Anterior cingulate cortex (tissue), 58 donors: Measurements from ENCODE around the gene KDF1.
"Not testable (repeated sequence)": the region's sequence is repeated elsewhere in the genome, so short reads cannot be mapped to it uniquely, and the experiment has no call there.

Experiments
- DNase-seq, 58 donors: peaks; one replicate each; lab custom pipeline; 2025; lab: John Stamatoyannopoulos, UW

Gene KDF1

DNA sequence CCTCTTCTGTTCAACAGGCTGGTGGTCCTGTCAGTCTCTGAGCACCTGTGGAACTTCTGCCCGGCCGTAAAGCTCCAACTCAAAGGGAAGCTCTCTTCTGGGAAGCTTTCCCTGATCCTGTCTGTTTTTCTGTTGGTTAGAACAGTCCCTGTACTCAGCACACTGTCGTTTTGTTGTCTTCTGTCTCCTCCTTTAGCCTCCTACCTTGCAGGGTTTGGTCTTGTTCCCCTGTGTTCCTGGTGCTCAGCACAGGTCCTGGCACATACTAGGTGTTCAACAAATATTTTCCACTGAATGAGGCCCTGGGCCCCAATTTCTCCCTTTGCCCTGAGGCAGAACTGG, 328 bp upstream of the KDF1 start:
- DNase-seq = no peak

DNA sequence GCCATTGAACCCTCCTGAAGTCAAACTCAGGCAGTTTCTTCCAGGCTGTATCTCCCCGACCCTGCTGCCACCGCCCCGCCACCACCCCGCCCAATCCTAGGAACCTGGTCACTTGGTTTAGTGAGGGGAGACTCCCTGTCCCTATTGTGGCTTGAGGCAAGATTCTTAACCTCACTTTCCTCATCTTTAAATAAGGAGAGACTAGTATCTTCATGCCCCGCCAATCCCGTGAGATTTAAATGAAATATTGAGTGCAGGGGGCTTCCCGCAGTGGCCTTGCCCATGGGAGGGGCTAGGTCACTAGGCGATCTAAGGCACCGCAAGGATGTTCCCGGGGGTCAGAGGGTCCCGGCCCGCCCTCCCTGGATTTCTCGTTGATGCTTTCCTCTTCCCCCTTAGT, 998 bp downstream of the KDF1 start:
- DNase-seq = no peak

DNA sequence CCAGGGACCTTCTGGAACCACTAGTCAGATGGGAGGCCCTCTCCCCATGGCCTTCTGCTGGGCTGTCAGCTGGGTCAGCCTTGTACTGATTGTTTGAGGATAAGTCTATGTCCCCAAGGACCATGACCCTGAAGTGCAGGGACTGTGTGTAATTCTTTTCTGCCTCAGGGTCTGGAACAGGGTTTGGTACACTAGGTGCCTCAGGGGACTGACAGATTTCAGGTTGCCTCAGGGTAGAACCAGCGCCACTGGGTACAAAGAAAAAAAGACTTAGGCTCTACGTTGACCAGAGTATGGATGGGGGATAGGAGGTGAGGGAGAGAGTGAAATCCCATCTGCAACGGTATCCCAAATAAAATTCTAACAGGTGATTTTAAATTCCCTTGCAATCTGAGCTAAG, 3.0 kb downstream of the KDF1 start:
- DNase-seq = no peak

DNA sequence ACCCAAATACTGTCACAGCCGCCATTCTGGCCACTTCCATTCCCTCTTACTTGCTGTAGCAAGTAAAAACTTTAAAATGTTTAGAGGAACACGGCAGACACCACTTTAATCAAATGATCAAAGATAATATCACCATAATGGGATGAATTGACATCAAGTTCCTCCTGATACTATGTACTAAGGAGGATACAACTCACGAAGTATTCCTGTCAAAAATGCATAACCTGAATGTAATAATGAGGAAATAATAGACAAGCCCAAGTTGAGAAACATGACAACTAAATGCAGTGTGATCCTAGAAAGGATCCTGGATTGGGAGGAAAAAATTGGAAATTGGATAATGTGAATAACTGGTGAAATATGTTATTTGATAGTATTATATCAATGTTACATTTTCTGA, 3.9 kb downstream of the KDF1 start:
- no peak for DNase-seq

DNA sequence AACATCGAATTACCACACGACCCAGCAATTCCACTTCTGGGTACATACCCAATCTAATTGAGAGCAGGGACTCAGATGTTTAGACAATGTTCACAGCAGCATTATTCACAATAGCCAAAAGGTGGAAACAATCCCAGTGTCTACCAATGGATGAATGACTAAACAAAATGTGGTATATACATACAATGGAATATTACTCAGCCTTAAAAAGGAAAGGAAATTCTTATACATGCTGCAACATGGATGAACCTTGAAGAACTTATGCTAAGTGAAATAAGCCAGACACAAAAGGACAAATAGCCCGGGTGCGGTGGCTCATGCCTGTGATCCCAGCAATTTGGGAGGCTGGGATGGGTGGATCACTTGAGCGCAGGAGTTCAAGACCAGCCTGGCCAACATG, 6.9 kb downstream of the KDF1 start:
- no peak for DNase-seq

DNA sequence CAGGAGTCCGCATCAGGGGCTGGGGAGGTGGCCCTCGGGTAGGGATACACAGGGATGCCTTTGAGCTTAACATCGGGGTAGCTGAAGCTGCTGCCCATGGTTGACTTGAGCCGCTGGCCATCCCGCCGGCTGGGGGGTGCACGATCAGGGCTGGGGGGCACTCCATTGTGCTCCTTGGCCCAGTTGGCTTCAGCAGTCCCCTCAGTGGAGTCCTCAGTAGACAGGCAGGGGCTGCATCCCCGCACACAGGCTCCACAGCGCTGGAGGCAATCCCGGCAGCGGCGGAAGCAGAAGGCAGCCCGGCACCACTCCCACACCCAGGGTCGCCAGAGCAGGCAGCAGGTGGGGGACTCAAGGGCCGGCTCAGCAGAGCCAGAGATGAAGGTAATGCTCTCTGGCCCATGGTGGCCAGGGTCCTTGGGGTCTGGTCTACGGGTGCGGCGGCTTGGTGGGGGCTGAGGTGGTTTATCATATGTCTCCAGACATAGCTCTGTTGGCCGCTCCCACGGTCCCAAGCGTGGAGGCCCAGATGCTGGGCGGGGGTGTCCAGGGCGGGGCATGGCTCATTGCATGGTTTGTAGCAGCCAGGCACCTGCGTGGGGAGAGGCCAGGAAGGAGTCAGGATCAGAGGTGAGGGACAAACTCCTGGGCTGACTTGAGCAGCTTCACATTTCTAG, 8.3 kb downstream of the KDF1 start:
- no peak for DNase-seq

DNA sequence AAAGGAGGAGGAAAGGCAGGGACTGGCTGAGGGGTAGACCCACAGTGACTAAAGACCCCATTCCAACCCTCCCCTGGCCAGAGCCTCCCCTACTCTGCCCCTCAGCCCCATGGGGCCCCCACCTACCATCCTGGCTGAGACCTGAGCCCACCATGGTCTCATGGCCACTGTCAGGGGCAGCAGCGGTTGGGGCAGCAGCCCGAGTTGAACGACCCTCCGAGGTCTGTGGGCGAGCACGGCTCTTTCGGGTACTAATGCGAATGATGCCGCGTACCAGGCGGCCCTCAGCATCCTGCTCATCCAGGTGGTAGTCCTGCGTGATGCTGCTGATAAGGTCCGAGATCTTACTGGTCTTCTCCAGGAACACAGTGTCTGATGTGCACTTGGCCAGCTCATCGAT, 9.1 kb downstream of the KDF1 start:
- no peak for DNase-seq

DNA sequence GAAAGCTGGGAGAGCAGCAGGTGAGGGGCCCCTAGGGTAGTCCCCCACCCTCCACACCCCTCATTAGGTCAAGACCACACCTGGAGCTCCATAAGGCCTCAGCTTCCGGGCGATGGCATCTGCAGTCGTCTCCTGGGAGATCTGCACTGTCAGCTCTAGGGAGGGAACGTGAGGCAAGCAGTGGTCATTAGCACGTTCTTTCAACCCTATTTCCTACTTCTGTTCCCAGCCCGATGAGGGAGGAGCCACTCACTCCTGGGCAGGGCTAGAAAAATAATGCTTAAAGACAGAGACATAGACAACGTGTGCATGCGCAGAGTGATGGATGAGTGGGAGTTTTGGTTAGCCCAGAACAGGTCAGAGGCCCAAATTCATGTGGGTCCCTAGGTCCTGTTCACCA, 9.7 kb downstream of the KDF1 start:
- DNase-seq = no peak

DNA sequence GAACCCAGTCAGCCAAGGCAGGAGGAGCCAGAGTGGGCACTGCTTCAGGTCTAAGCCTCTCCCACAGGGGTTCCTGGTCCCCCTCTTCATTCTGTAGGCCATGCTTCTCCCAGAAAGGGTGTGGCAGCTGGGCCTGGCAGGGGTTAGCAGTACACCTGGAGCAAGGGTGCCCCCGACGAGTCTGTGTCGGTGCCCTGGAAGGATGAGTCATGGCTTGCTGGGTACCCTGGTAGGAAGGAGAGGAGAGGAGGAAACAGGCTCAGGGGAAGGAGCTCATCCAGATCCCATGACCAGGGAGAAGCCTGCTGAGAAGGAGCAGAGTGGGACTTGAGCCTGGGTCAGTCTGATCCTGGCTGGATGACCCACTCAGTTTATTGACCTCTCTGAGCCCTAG, 10.3 kb downstream of the KDF1 start:
- DNase-seq = no peak

DNA sequence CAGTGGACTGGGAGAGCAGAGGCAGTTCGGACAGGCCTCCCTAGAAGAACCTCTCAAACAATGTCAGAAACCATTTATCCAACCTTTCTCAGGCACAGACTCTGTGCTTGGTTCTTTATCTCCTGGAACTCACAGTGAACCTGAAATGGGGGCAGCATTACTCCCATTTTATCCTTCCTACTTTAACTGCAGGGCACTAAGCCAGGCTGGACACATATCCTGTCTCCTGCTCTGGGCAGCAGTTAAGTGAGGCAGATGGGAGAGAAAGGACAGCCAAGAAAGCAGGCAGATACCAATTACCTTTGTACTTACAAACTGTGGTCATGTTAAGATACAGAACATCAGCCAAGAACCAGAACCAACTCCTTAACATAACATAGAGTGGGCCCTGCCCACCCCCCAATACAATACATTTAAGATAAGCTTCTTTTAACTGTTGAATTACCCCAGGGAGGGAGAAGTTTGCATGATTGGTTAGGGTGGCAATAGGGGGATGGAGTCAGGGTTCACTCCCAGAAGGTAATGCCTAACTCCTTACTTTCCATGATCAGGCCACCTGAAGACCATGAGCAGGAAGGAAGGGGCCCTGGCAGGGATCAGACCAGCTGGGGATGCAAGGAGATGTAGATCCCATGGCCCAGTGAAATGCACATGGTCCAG, 10.9 kb downstream of the KDF1 start:
- DNase-seq = no peak

DNA sequence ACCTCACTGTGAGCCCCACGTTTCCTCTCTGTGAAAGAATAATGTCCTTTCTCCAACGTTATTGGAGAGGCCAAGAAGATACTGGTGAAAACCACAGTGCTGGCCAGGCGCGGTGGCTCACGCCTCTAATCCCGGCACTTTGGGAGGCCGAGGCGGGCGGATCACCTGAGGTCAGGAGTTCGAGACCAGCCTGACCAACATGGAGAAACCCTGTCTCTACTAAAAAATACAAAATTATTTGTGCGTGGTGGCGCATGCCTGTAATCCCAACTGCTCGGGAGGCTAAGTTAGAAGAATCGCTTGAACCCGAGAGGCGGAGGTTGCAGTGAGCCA, 11.6 kb downstream of the KDF1 start:
- DNase-seq = not testable (repeated sequence)

DNA sequence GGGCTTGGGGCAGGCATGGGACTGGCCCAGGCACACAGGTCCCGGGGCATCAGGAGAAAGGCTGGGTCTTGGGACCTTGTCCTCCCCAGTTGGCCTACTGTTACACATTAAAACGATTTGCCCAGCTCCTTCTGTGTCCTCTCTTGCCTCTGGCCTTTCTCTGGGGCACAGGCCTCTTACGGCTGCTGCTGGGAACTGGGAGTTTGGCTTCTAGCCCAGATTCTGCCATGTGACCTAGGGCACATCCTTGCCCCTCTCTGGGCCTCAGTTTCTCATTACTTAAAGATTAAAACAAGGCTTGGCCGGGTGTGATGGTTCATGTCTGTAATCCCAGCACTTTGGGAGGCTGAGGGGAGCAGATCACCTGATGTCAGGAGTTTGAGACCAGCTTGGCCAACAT, 14.0 kb downstream of the KDF1 start:
- no peak for DNase-seq

DNA sequence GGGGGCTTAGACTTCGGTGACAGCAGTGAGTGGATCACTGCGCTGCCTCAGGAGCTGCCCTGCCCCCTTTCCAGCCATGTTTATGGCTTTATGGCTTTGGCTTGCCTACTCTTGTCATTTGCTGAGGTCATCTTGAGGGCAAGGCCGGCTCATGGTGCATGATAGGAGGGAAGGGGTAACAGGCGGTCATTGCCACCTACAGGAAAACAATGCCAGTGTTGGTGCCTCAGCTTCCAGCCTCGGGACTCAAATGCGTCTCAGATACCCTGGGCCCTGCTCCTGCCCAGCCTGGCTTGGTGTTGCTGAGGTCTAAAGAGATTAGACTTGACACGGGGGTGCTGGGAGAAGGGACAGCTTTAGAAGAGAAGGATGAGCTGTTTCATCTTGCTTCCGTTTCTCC, 14.5 kb downstream of the KDF1 start:
- no peak for DNase-seq

DNA sequence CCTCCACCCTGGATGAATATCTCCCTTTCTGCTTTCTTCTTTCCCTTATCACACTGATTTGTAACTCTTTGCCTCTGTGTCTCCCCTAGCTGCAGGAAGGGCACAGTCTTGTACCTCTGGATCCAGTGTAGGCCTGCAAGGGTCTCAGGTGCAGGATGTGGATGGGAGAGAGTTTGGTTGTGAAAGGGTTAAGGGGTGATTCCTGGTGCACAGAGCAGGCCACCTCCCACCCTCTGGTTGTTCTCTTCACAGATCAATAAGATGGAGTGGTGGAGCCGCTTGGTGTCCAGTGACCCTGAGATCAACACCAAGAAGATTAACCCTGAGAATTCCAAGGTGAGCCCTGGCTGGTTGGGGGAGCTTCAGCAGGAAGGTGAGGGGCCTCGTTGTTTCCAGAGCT, 15.1 kb downstream of the KDF1 start:
- DNase-seq = no peak

DNA sequence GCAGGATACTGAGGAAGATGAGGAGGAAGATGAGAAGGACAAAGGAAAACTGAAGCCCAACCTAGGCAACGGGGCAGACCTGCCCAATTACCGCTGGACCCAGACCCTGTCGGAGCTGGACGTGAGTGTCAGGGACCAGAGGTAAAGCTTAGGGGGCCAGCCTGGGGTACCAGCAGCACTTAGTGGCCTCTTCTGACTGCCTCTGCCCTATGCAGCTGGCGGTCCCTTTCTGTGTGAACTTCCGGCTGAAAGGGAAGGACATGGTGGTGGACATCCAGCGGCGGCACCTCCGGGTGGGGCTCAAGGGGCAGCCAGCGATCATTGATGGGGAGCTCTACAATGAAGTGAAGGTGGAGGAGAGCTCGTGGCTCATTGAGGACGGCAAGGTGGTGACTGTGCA, 17.6 kb downstream of the KDF1 start:
- DNase-seq = no peak

DNA sequence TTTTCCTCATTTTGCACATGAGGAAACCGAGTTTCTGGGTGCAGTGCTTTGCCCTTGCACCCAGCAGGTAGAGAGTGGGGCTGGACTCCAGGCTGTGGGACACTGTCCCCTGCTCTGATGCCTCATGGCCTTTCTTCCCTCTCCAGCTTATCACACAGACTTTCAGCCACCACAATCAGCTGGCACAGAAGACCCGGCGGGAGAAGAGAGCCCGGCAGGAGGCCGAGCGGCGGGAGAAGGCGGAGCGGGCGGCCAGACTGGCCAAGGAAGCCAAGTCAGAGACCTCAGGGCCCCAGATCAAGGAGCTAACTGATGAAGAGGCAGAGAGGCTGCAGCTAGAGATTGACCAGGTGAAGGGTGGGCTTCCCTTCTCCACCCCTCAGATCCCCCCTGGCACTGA, 19.0 kb downstream of the KDF1 start:
- DNase-seq = no peak

DNA sequence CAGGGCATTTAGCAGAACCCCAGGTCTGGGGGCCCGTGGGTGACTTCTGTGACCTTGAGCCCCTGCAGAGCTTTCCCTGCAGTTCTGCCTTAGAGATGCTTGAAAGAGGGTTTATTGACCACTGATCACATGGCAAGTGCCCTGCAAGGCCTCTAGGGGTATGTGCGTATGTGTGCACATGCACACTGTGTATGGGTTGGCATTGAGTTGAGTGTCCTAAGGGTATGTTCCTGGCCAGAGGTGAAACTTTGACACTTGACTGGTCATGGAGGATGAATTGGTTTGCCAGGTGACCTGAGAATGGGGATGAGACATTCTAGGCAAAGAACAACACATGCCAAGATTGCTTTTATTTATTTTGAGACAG, 21.6 kb downstream of the KDF1 start:
- no peak for DNase-seq

DNA sequence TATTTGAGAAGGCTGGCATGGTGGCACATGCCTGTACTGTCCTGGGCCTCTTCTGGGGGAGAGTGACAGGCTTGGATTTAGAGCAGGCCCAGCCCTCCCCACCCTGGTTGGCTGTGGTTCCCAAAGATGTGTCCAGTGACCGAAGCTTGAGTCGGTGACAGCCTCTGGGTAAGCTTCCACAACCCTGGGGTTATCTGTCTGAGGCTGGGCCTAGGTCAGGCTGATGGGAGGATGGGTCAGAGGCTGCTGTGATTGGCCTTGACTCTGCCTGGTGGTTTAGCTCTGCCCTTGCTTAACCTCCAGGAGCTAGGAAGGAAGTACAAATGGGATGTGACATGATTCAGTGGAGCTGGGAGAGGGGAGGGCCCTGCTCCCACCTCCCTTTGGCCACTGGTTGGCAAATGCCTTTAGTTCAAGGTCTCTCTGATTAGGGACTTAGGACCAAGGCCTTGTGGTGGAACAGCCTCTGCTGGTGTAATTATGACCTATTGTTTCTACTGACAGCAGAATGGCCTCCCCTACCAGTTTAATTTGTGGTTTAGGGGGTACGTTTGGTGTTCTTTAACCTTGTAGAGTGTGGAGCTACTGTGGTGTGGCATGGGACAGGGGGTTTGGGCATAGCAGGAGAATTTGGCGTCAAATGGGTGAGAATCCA, 22.1 kb downstream of the KDF1 start:
- no peak for DNase-seq

DNA sequence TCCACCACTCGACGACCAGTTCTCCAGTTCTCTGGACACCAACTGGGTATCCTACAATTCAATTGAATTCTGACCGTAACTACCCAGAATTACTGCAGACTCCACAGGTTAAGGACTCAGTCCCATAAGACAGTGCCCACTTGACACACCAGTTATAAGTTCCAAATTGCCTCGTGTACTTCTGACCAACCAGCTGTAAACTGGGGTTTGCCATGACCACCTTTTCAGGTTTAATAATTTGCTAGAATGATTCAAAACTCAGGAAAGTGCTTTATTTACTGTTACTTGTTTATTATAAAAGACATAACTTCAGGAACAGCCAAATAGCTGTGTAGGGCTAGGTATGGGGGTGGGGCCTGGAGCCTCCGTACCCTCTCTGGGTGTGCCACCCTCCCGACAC, 23.4 kb downstream of the KDF1 start:
- no peak for DNase-seq

DNA sequence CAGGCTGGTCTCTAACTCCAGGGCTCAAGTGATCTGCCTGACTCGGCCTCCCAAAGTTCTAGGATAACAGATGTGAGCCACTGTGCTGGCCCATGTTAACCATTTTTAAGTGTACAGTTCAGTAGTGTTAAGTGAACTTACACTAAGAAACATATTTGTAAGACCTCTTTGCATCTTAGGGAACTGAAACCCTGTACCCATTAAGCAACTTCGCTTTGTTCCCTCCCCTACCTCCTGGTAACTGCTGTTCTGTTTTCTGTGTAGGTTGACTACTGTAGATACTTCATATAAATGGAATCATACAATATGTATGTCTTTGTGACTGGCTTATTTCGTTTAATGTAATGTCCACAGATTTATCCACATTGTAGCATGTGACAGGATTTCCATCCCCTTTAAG, 27.7 kb downstream of the KDF1 start:
- DNase-seq = no peak

DNA sequence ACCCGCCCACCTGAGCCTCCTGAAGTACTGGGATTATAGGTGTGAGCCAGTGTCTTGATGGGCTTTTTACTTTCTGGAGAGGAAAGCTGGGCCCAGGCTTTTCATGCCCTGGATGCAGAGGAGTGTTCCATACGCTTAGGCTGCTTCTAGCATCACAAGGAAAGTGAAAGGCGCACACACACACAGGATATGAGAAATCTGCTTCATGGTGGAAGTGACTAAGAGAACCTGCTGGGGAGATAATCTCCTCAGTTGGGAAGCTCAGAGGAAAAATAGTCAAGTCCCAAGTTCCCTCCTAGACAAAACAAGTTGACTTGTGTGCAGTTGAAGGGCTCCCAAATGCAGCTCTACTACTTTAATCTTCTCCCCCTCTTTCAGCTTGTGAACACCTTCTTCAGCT, 36.6 kb downstream of the KDF1 start:
- no peak for DNase-seq

DNA sequence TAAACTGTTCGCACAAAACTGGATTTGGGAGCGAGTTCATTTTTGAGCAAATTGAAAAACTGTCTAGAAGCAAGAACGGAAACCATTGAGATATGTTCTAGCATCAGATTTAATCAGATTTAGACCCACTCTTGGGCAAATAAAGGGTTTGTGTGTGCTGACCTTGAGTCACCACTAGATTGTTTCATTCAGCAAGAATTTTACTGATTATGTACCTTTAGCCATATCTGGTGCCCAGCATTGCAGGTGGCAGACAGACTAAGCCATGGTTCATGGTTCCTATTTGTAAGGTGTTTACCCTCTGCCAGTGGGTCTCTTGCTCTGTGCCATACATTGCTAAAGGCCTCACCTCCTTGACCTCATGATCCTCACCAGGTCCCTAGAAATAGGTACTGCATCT, 37.4 kb downstream of the KDF1 start:
- no peak for DNase-seq

DNA sequence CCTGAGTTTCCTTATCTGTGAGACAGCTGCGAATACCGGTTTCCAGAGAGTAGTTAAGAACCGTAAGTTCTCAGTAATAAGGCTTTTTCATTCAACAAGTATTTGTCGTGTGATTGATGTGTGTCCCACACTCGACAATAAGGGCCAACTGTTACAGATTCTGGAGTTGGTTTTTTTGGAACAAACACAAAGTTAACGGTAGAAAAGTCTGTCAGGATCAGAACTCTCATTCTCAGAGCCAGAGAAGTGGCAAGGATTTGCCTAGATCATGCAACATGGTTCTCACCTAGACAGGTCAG, 37.9 kb downstream of the KDF1 start:
- peak in 1 of 58 donors; percentile 1 for DNase-seq
